Mucosa of gallbladder (tissue), 1 donor: Measurements from ENCODE around the gene UCN. TPM values are rescaled to one million over a fixed set of nuclear protein-coding genes. Genes with fewer than 3 reads are reported as not detected.
A peak's percentile ranks its signal among the peaks of the same experiment; 100 is the strongest.
"Not testable (repeated sequence)": the region's sequence is repeated elsewhere in the genome, so short reads cannot be mapped to it uniquely, and the experiment has no call there.

Experiments used
- DNase-seq: peaks from one replicate; pipeline ENCODE4 v3.0.0-alpha.2; 2020; ENCODE audit warnings: low spot score
- total RNA-seq: library from RNA; stranded (reverse); gene quantifications from one replicate; pipeline ENCODE4 v1.2.1, GENCODE V29; 2021
- donor health status: DM: no; HTN: no; CAD: no.

The UCN gene
- total RNA-seq, 1 donor from 2014 or later: 3.1 TPM

GRCh38 chr2:27314709-27315108 lies 6.5 kb upstream of the UCN start:
- DNase-seq: no peak

GRCh38 chr2:27313882-27314645 lies 5.8 kb upstream of the UCN start:
- DNase-seq: no peak

- no peak for DNase-seq
Observed at GRCh38 chr2:27312152-27312551, 3.9 kb upstream of the UCN start.

- DNase-seq: no peak
Observed at GRCh38 chr2:27309651-27310050, 1.4 kb upstream of the UCN start.

GRCh38 chr2:27307545-27308358 lies 493 bp downstream of the UCN start:
- no peak for DNase-seq

GRCh38 chr2:27307287-27307544 lies 1.0 kb downstream of the UCN start:
- DNase-seq: no peak

- DNase-seq: no peak
Observed at GRCh38 chr2:27306573-27307286, 1.5 kb downstream of the UCN start.

GRCh38 chr2:27306136-27306535 lies 2.1 kb downstream of the UCN start:
- DNase-seq: peak; percentile 53

GRCh38 chr2:27305516-27305915 lies 2.7 kb downstream of the UCN start:
- no peak for DNase-seq

GRCh38 chr2:27304488-27305240 lies 3.6 kb downstream of the UCN start:
- no peak for DNase-seq

GRCh38 chr2:27303093-27304025 lies 4.9 kb downstream of the UCN start:
- DNase-seq: peak; percentile 57

GRCh38 chr2:27300606-27301005 lies 7.6 kb downstream of the UCN start:
- DNase-seq: not testable (repeated sequence)

- DNase-seq: no peak
Observed at GRCh38 chr2:27298391-27299080, 9.7 kb downstream of the UCN start.

GRCh38 chr2:27297195-27297594 lies 11.1 kb downstream of the UCN start:
- no peak for DNase-seq

GRCh38 chr2:27296481-27296880 lies 11.8 kb downstream of the UCN start:
- DNase-seq: no peak

- DNase-seq: no peak
Observed at GRCh38 chr2:27294928-27295327, 13.3 kb downstream of the UCN start.

- no peak for DNase-seq
Observed at GRCh38 chr2:27291865-27292264, 16.4 kb downstream of the UCN start.

- no peak for DNase-seq
Observed at GRCh38 chr2:27290549-27290948, 17.7 kb downstream of the UCN start.

- DNase-seq: no peak
Observed at GRCh38 chr2:27288610-27289009, 19.6 kb downstream of the UCN start.

- DNase-seq: no peak
Observed at GRCh38 chr2:27285481-27285880, 22.8 kb downstream of the UCN start.
